ENCODE measurements around the gene MAN1C1.
"Not testable (repeated sequence)": the region's sequence is repeated elsewhere in the genome, so short reads cannot be mapped to it uniquely, and the experiment has no call there.

Gene MAN1C1

DNA sequence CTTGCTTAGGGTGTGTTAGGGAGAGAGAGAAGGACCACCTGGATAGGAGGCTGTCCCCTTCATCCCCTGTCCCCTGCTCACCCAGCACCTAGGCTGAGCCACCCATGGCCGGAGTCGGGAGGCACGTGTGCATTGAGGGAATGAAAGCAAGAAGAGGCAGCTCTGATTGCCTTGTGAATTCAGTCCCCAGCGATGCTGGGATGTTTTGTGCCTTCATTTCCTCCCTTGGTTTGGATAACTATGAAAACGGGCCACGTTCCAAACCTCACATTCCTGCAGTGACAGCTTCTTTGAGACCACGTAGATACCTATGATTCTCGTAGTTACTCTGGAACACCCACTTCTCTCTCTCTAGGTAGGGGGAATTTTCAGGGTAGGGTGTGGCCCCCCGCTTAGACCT lies 67.1 kb downstream of the MAN1C1 start:
- DNase-seq: no peak

GRCh38 chr1:25684216-25684965 lies 67.8 kb downstream of the MAN1C1 start:
- no peak for DNase-seq

- DNase-seq: no peak
Observed at GRCh38 chr1:25685211-25685750, 68.7 kb downstream of the MAN1C1 start.

DNA sequence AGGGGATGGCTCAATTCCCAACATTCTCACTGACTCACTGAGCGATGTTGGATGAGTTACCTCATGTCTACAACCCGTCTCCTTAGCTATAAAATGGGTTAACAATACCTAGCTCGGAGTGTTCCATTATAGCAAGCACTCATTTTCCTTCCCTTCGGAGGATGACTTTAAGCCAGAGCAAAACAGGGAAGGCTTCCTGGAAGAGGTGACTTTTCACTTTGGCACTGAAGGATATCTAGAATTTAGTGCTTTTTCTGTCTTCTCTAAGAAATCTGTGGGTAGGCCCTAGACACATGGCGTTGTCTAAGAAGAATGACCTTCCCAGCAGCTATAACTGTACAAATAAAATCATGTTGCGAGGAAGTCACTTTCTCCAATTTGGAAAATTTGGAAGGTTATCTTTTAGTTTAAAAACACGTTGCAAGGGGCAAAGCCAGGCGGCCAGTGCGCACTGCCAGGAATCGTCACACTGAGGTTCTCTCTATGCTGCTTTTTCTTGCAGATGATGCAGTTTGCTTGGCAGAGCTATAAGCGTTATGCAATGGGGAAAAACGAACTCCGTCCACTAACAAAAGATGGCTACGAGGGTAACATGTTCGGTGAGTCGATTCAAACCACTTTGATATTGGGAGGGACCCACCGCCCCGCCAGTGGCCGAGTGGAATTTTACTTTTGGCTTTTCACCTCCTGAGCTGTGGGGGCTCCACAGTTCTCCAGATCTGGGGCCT lies 69.5 kb downstream of the MAN1C1 start:
- no peak for DNase-seq

DNA sequence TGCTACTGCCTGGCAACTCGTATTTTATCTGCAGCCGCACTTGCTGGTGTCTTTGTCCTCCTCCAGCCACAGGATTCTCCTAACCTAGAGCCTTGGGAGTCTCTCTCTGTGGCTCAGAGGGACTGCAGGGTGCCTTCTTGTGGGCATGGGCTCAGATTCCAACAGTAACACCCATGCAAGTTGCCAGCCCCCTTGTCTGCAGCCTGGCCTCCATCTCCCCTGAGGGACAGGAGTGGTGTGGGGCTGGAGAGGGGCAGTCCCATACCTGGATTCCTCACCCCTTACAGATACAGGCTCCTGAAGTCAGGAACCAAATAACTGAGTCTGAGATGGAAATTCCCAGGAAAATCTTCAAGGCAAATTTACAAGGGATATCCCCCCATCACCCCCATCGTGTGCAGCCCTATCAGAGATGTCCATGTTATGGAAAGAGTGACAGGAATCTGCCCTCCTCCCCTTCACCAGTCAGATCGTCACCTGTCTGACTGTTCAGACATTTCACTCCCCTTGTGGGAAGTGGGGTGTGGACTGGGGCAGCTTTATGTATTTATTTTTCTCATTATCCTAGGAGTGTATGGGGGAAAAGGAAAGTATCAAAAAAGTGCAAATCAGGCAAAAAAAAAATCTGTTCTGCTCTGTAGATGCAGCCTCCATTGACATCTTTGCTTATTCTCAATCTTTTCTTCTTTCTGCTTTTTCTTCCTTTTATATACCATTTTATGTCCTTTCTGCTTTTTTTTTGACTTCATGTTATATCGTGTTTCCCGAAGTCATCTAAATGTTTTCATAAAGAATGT lies 70.8 kb downstream of the MAN1C1 start:
- no peak for DNase-seq

- no peak for DNase-seq
Observed at GRCh38 chr1:25688390-25689119, 72.0 kb downstream of the MAN1C1 start.

DNA sequence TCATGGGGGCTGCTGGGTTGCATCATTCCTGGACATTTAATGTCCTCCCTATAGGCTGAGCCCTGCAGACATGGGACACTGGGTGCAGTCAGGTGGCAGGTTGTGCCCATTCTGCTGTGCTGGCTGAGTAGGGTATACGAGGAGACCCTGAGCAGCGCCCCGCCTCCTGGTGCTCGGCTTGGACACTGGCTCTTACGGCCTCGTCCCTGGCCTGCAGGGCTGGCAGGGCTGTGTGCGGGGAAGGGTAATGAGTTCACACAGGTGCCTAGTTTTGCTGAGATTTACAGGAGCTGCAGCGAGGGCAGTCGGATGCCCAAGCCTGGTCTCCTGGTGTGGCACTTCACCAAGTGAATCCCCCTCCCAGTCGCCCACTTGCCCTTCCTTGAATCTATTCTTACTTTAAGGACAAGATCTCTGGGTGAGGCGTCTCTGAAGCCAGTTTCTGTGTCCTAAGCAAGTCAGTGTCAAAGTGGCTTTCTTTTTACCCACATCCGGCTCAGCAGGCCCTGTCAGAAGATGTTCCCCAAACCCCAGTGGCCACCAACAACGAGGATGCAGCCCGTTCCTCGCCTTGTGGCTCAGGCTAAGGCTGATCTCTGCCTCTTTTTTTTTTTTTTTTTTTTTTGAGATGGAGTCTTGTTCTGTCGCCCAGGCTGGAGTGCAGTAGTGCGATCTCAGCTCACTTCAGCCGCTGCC lies 73.2 kb downstream of the MAN1C1 start:
- DNase-seq: no peak

DNA sequence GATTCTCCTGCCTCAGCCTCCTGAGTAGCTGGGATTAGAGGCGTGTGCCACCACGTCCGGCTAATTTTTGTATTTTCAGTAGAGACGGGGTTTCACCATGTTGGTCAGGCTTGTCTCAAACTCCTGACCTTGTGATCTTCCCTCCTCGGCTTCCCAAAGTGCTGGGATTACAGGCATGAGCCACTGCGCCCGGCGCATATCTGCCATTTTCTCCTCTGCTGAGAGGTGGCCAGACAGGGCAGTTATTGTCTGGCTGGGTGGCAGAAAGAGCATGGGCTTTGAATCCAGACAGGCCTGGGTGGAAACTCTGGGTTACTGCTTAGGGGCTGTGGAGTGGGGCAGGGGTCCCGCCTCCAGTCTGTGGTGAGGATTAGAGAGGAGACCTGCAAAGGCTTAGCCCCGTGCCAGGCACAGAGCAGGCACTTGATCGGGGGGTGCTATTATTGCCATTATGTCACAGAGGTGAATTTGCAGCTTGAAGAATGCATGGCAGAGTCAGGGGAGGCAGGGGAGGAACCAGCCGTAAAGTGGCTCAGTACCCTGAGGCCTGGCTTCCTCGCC lies 73.9 kb downstream of the MAN1C1 start:
- DNase-seq: no peak

GRCh38 chr1:25691211-25691610 lies 74.6 kb downstream of the MAN1C1 start:
- no peak for DNase-seq

- no peak for DNase-seq
Observed at GRCh38 chr1:25692560-25692959, 76.0 kb downstream of the MAN1C1 start.

DNA sequence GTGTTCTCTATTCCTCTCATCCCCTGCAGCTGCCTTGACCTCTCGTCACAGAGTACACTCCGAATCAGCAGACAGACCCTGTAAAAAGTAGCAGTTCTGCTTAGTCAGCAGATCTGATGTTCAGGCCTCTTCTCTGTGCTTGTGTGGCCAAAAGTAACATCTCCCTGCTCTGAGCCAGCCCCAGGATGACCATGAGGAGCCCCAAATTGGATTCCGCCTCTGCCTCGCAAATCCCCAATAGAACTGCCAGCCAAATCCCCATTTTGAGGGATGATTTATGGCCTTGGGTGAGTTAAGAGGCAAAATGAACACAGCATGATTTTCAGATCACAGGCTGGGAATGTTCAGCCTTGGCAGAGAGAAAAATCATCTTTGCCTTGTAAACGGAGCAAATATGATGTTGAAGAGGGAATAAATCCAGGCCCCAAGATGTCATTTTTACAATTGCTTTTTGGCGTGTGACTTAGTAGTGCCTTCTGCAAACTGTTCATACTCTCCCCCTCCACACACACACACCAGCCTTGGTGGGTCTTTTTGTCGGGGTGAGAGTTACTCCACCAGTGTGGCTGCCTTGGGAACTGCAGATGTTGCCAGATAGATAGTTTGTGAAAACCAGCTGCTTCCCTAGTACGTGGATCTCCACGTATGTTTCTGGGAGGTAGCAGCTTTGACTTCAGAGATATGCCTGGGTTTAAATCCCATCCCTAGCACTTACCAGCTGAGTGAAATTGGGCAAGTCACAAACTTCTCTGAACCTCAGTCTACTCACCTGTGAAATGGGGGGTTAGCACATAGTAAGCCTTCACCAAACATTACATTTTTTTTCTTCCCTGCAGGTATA lies 77.8 kb downstream of the MAN1C1 start:
- DNase-seq: no peak

- DNase-seq: peak; percentile 43
Observed at GRCh38 chr1:25695090-25695770, 78.6 kb downstream of the MAN1C1 start.

DNA sequence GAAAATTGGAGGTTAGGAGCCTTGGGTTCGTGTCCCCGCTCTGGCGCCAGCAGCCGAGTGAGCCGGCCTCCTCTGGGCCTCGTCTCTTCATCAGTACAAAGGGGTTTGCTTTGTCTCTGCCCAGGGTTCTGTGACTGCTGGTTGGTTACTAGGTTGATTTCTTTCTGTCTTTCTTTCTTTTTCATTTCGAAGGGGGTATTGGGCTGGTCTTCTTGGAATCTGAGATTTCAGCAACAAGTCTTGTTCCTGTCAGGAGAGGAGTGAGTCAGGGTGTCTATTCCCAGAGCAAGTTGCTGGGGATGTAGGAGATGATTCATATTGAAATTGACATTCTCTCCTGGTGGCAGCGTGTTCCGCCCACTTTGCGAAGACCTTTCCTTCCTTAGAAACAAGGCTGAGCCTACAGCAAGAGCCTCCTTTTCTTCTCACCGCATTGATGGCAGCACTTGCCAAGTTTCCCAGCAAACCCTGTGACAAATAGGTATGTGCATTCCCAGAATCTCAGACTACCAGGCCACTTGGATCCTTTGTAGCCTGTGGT lies 79.2 kb downstream of the MAN1C1 start:
- DNase-seq: no peak

DNA sequence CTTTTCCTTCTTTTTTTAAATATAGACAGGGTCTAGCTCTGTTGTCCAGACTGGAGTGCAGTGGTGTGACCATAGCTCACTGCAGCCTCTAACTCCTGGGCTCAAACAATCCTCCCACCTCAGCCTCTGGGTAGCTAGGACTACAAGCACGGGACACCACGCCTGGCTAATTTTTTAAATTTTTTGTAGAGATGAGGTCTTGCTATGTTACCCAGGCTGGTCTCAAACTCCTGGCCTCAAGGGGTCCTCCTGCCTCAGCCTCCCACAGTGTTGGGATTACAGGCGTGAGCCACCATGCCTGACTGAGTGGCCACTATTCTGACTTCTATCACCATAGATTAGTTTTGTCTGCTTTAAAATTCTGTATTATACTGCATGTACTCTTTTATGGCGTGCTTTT lies 80.1 kb downstream of the MAN1C1 start:
- DNase-seq: not testable (repeated sequence)

- no peak for DNase-seq
Observed at GRCh38 chr1:25697435-25698217, 81.0 kb downstream of the MAN1C1 start.

GRCh38 chr1:25698252-25698651 lies 81.7 kb downstream of the MAN1C1 start:
- no peak for DNase-seq

GRCh38 chr1:25699059-25699458 lies 82.5 kb downstream of the MAN1C1 start:
- not testable (repeated sequence) for DNase-seq

DNA sequence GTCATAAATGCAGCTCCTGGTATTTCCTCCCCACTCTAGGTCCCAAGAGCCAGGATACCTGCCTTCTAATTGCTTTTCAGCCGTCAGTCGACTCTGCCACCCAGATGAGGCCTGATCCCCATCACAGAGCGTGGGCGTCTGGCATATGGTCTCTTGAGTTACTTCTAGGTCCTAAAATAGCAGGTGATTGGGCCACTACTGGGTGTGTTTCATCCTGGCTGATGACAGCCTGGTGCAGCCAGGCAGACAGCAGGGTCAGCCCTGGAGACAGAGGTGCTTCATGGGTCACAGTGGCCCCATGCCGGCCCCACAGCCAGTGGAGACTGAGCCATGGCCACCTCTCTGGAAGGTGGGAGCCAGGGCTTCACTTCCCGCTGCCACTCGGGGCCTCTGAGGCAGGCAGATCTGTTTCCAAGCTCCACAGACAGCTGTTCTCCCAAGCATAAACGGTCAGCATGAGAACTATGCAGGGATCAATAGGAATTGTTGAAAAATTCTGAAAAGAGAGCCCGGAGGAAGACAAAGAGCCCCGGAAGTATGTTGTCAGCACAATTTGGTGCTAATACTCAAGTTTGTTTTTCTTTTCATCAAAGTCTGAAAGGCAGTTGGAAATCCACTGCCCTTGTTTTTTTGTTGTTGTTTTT lies 83.0 kb downstream of the MAN1C1 start:
- no peak for DNase-seq

Measured in GOT3 (cell line).